CD4-positive, alpha-beta T cell treated with Interferon alpha-2 for 1 hour (primary cell): ENCODE results near the gene TIMM10.
"Not testable (repeated sequence)": the region's sequence is repeated elsewhere in the genome, so short reads cannot be mapped to it uniquely, and the experiment has no call there.

ENCODE experiments used
- DNase-seq, 2 donors: peaks; one replicate each; pipeline ENCODE4 v3.0.0-alpha.2; 2020 to 2022

The TIMM10 gene

DNA sequence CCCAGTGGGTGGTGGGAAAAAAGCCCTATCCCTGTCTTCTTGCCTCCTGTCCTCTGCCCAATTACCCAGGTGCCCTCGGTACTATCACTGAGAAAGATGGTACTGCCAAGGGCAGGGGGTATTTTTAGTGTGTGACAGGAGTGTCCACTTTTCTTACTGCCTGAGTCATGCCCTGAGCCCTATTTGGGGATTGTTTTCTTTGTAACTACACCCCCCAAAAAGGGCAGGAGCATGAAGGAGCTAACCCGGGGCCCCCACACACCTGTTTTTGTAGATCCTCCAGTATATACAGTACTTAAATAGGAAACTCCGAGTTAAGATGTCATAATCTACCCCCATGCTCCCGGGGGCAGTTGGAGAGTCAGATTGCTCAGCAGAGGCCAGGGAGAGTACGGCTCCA, 10.6 kb upstream of the TIMM10 start:
- DNase-seq = no peak

- DNase-seq = no peak
Measured at GRCh38 chr11:57539342-57539741, 8.8 kb upstream of the TIMM10 start.

DNA sequence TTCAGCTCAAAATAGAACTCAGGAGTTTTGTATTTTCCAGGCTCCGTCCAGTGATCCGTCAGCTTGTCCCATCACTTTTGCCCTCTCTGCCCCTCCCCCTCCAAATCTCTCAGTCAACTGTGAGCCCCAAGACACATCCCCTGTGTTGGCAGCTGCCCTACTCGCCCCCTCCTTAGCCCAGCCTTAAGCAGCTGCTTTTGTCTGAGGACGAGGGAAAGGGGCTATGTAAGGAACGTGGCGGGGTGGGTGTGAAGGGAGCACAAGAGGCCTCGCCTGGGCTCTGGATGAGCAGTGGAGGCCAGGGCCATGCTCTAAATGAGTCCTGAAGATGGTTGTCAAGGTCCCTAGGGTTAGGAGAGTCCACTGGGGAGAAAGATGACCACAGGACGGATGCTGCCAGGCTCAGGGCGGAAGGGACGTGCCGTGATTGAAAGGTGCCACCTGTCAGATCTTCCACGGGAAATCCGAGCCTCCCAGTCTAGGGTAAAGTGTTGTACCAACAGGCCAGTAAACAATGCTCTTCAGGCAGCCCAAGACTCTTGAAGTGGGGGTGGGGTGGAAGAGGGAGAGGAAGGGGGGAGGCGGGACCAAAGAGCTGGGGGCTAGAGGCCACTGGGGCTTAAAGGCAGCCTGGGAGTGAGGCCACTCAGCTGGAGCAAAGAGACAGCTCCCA, 6.5 kb upstream of the TIMM10 start, which contains the start of gene SMTNL1:
Gene SMTNL1, plus strand, starts transcription at position 649 of the 673 bp plus-strand sequence. CDS start 5,048 bp downstream, outside the sequence.
- no peak for DNase-seq

DNA sequence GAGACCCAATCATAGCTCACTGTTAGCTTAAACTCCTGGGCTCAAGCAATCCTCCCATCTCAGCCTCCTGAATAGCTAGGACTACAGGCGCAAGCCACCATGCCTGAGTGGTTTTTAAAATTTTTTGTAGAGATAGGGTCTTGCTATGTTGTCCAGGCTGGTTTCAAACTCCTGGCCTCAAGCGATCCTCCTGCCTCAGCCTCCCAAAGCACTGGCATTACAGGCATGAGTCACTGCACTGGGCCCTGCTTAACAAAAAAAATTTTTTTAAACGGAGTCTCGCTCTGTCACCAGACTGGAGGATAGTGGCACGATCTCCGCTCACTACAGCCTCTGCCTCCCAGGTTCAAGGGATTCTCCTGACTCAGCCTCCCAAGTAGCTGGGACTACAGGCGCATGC, 3.9 kb upstream of the TIMM10 start:
- not testable (repeated sequence) for DNase-seq

DNA sequence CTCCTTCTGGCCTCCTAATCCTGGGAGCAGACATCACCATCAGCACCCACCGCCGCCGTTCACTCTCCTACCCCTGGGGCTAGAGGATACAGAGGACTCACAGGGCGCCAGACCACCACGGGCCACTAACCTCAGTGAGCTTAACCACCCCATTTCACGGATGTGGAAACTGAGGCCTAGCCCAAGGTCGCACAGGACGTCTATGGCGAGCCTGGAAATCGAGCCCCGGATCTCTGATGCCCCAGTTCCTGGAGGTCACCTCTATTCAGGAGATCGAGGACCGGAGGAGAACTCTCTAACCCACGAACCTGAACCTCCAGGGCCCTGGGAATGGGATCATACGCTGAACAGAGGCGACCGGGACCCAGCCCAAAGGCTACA, 349 bp downstream of the TIMM10 start:
- DNase-seq = no peak

DNA sequence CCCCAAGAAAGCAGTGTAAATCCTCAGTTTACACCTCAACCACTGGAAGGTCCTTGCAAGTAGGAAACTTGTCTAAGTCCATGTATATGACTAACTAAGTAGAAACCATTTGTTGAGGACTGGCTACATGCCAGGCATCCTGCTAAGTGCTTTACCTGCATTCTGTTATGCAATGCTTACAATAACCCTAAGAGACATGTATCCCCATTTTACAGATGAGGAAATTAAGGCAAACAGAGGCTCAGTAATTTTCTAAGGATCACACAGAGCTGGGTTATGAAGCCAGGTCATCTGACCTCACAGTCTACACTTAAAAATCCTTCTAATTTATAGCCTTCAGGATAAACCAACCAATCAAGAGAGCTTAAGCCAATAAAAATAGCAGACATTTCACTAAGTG, 1.5 kb downstream of the TIMM10 start:
- DNase-seq = no peak

- DNase-seq = peak; percentile 65 to 78
Measured at GRCh38 chr11:57527056-57527631, 3.4 kb downstream of the TIMM10 start.

DNA sequence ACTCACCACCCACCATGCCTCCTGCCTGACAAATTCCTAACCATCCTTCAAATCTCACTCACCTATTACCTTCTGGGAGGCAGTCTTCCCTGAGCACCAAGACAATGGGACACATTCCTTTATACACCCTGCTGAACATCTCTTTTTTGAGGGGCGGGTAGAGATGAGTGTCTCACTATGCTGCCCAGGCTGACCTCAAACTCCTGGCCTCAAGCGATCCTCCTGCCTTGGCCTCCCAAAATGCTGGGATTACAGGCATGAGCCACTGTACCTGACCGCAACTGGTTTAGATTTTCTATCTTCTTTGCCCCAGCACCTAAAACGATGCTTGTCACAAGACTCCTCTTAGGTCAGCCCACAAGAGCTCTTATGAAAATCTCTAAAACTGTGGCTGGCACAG, 7.1 kb downstream of the TIMM10 start:
- DNase-seq = no peak

DNA sequence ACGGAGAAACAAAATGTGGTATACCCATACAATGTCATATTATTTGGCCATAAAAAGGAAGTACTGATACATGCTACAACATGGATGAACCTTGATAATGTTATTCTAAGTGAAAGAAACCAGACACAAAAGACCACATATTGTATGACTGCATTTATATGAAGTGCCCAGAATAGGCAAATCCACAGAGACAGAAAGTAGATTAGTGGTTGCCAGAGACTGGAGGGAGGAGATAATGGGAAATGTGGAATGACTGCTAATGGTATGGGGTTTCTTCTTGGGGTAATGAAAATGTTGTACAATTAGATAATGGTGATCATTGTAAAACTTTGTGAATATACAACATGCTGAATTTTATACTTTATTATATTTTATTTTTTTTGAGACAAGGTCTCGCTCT, 9.4 kb downstream of the TIMM10 start:
- no peak for DNase-seq

GRCh38 chr11:57516061-57516443, 14.5 kb downstream of the TIMM10 start:
- no peak for DNase-seq

DNA sequence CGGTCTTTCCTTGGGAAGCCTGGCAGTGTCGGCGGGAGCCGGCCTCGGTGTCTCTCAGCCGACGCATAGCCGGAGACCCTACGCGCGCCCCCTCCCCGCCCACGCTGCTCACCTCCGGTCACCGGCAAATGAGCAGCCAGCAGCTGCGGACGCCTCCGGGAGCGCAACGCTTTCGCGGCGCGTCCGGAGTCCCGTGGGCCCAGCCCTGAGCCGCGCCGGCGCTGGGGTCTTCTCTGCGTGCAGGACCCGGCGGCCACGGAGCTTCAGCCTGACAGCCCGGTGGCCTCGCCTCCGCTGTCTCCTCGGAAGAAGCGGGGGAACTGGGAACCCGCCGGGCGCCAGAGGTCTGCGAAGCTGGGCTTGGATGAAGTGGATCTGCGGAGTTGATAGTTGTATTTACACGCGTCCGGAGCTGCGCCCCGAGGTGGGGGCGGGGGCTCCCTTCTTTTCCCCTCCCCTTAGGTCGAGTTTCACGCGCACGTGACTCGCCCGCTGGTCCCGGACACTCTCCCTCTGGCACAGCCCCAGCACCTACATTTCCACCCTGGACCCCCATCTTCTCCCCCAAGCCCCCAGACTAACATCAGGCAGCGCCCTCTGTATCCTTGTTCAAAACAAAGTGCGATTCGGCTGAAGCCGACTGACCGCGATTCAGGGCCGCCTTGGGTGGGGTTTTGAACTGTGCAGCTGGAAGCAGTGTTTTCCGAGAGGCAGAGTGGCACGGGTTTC, 15.1 kb downstream of the TIMM10 start, which contains the start of gene SLC43A1:
Gene SLC43A1, minus strand, starts transcription at position 371 of the 729 bp plus-strand sequence. CDS start 1,591 bp downstream, outside the sequence.
- peak in 1 of 2 donors; percentile 30 for DNase-seq

DNA sequence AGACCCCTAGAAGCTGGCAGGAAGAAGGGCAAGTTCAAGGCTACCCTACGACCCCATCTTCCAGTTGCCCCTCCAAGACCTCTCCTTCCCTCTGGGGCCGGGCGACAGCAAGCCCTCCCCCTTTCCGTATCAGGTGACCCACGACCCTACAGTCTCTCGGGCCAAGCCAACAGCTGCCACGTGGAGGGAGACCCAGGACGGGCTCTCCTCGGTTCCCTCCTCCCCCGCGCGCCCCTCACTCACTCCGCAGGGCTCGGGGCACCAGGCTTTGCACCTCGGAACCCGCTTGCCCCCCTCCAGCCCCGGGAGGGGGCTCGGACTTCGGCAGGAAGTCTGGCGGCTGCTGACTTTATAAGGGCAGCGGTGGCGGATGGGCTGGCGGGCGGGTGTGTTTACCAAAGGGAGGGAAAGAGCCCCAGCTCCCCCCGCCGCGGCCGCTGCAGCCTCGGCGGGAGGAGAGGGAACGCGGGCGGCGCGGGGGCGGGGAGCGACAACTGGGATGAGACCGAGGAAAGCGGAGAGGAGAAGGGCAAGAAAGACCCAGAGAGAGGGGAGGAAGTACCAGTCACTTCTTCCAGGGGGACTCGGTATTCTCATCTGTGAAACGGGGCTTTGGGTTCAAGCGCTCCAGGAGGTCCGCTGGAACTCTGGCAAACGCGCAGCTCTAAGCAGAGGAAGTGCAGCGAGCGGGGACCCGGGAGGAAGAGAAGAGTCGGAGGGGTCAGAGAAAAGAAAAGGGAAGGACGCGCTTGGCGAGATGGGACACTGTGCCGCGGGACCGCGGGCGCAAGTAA, 15.8 kb downstream of the TIMM10 start:
- peak; percentile 12 to 52 for DNase-seq

GRCh38 chr11:57513911-57514537, 16.5 kb downstream of the TIMM10 start:
- DNase-seq = peak; percentile 4 to 24

- no peak for DNase-seq
Measured at GRCh38 chr11:57513452-57513795, 17.1 kb downstream of the TIMM10 start.

DNA sequence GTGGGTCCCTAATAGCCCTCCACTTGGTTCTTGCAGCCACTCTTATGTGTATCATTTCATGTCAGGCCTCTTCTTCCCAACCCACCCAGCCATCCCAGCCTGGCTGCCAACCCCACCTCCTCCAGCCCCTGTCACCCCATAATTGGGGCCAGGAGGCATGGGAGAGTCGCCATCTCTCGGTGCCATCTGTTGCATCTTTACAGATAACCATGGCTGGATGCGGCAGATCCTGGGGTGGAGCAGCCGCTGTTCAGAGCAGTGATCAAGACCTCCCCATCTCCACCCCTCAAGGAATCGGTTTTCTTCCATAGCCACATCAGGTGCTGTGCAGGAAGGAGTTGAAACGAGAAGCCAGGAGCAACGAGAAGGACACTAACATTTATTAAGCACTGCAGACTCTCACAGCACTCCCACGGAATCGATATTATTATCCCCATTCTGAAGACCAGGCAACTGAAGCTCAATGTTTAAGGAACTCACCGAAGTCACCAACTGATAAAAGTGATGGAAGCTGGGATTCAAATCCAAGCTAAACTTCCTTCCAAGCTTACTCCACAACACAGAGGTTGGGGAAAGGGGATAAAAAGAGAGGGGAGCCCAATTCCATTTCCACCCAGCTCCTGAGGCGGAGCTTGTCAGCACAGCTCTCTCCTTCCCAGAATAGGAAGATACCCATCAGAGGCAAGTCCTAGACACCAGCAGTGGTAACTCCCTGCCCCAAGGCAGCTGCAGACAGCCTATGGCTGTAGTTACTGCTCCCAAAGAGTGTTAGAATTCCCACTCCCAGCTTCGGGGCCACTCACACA, 17.7 kb downstream of the TIMM10 start:
- DNase-seq = no peak

GRCh38 chr11:57511741-57512430, 18.7 kb downstream of the TIMM10 start:
- DNase-seq = no peak

- no peak for DNase-seq
Measured at GRCh38 chr11:57508341-57509170, 22.0 kb downstream of the TIMM10 start.

DNA sequence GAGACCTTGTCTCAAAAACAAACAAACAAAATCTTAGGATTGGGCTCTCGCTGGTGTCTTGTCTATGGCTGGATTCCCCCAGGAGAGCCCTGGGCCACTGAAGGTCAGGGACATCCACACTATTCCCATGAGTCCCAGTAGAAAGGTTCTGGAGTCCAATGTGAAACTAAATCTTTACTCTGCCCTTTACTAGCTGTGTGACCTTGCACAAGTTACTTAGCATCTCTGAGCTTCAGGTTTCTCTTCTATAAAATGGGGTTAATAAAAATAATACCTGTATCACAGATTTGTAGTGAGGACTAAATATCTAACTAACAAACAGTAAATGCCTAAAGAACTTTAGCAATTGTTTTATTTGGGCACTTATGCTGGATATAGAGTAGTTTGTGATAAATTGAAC, 24.0 kb downstream of the TIMM10 start:
- no peak for DNase-seq

DNA sequence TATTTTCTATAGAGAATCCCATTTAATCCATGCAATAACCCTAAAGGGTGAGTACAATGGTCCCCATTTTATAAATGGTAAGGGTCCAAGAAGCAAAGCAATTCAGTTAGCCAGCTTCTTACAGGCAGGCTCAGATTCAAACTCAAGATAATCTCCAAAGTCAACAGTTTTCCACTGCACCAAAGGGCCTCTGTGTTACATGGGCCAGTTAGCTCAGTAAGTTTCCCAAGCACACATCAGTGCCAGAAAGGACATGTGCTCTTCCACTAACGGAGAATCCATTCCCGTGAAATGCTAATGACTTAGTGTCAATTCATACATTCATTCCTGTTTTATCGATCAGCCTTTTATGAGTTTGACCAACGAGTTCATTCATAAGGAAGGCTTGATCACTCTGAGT, 26.0 kb downstream of the TIMM10 start:
- no peak for DNase-seq

- no peak for DNase-seq
Measured at GRCh38 chr11:57502870-57503269, 27.7 kb downstream of the TIMM10 start.
